ENCODE results near the gene DNAH14.

GRCh38 chr1:225431081-225431863, 501.8 kb downstream of the DNAH14 start:
- TF ChIP-seq CTCF (IDR thresholded peaks at IDR 0.05 in 2 of 3, conservative IDR thresholded peaks at IDR 0.05 in 1 of 3; ENCODE audit: borderline replicate concordance in 1 of 3, insufficient read depth in 1 of 3, low read depth in 2 of 3, low read length in 2 of 3) (no peak), EZH2 (IDR thresholded peaks at IDR 0.05) (no peak), POLR2AphosphoS5 (IDR thresholded peaks at IDR 0.05; ENCODE audit: low read depth, low read length) (no peak), REST (IDR thresholded peaks at IDR 0.05; ENCODE audit: low read depth) (no peak), ZBTB33 (IDR thresholded peaks at IDR 0.05; ENCODE audit: extremely low read depth, insufficient replicate concordance, low read length) (no peak), POLR2A (IDR thresholded peaks at IDR 0.05; ENCODE audit: borderline replicate concordance, extremely low read depth, insufficient read depth, insufficient read length) (no peak), YY1 (IDR thresholded peaks at IDR 0.05; ENCODE audit: extremely low read depth, insufficient replicate concordance, low read depth, low read length) (no peak), EZH2phosphoT487 (IDR thresholded peaks at IDR 0.05; ENCODE audit: borderline replicate concordance) (no peak), CEBPB (IDR thresholded peaks at IDR 0.05; ENCODE audit: low read depth) (no peak), RAD21 (IDR thresholded peaks at IDR 0.05; ENCODE audit: low read depth) (no peak)
